Ovary (tissue), 9 donors: ENCODE measurements around the gene PITPNM3. TPM values are rescaled to one million over a fixed set of nuclear protein-coding genes. Genes with fewer than 3 reads are reported as not detected.

Source experiments
- DNase-seq, 5 donors: peaks; one replicate each; pipeline ENCODE4 v3.0.0-alpha.2; 2019 to 2020
- H3K27ac ChIP-seq, 2 donors: fragments of 200-600 bp; one replicate each; pipeline versions ENCODE4 v1.5.1 to v1.8.0; 2019 to 2022
- H3K27me3 ChIP-seq: fragments of 200-600 bp; one replicate; pipeline ENCODE4 v1.8.0; 2022
- H3K36me3 ChIP-seq: fragments of 200-600 bp; sonication (generic); one replicate; pipeline ENCODE4 v1.5.1; 2019
- H3K4me1 ChIP-seq: one replicate; pipeline ENCODE4 v1.8.1; 2013; ENCODE audit warnings: mild to moderate bottlenecking, moderate library complexity; ENCODE audit not compliant: insufficient read depth
- H3K4me3 ChIP-seq: fragments of 200-600 bp; sonication (generic); one replicate; pipeline ENCODE4 v1.5.1; 2017
- H3K9me3 ChIP-seq, 2 donors: fragments of 200-600 bp in 1 of 2; sonication (generic) in 1 of 2; one replicate each; pipeline versions ENCODE4 v1.5.1 to v1.8.1; 2013 to 2019; ENCODE audit warnings: mild to moderate bottlenecking in 1 of 2, moderate library complexity in 1 of 2
- EP300 ChIP-seq: sonication (generic); formaldehyde crosslinking; IDR thresholded peaks from one replicate; pipeline ENCODE4 v1.6.1; 2017; ENCODE audit warnings: antibody characterized with exemption
- POLR2A ChIP-seq: fragments of 450-650 bp; IDR thresholded peaks from one replicate; pipeline ENCODE4 v1.6.1; 2017; ENCODE audit warnings: antibody characterized with exemption, mild to moderate bottlenecking, moderate library complexity
- WGBS, 3 donors: extraction: QIAGEN DNeasy Blood & Tissue Kit in 1 of 3; methylation state at CpG; one replicate each; pipeline versions ENCODE4 v1.1.5 to v1.1.7; 2013 to 2017; 5-methylcytosine and 5-hydroxymethylcytosine counted together
- intact Hi-C, 4 donors: fragments of 100-400 bp; cut with DNase I; formaldehyde crosslinking; loops; one replicate each; pipeline versions ENCODE4 v1.11.0 to v1.15.1; 2022 to 2023
- polyA plus RNA-seq, 2 donors: library from polyadenylated mRNA; stranded (reverse); fragments of 200-250 nt in 1 of 2; fragments of 350-450 nt in 1 of 2; fragmentation: Illumina TruSeq in 1 of 2; extraction: RNeasy Lipid Tissue Mini Kit (QIAGEN cat#74804) in 1 of 2; gene quantifications; one replicate each; pipeline ENCODE4 v1.2.3, GENCODE V29; 2013 to 2014
- total RNA-seq, 7 donors: library from RNA; depleted of rRNA in 2 of 7; stranded (reverse); fragments of >200 nt in 2 of 7; fragmentation: NEBNext Ultra II Directional in 3 of 7; extraction: Animal tissue kit (Norgen Biotek cat#: 25700) in 3 of 7; gene quantifications; one replicate each; pipeline versions ENCODE4 v1.1.0 to v1.2.4, GENCODE V29; 2016 to 2023
- TF ChIP-seq, protein P1 (sequence below), 3 donors: fragments of 450-650 bp in 2 of 3; fragments of 200-600 bp in 1 of 3; IDR thresholded peaks; one replicate each; pipeline versions ENCODE4 v1.5.1 to v1.8.0; 2016 to 2022; ENCODE audit warnings: antibody characterized with exemption in 3 of 3, mild to moderate bottlenecking in 1 of 3
- donor health status: DM: no; HTN: no; CAD: no; lungs with moderate emphysema.
- donor health status: DM: no; HTN: no; CAD: no.
- donor health status: Bipolar disorder and iron deficiency.
- donor health status: DM: yes; HTN: yes; CAD: no.
- donor health status: DM: no; HTN: no; CAD: no.
- donor health status: DM: yes; HTN: yes; CAD: no.

PITPNM3 gene
- total and polyA plus RNA-seq, 9 donors, result 10.0 to 68.7 (median 17.9) TPM

DNA sequence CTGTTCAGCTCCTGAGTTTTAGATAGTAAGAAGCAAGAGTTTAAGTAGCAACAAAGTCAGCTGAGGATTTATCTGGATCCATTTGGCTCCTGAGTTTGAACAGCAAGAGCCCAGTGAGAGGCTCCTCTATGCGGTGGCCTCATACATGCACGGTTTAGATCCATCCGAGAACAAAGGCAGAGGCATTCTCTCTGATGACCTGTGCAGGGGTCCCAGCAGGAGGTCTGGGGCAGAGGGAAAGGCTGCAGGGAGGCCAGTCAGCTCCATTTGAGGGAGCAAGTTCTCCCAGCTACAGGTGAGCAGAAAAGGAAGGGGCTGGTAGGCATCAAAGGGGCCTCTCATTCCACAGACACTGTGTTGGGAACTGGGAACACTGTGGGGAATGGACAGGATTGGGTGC, 16.5 kb downstream of the PITPNM3 start:
- H3K9me3 ChIP-seq, result no peaks in the 10 kb centered on the region
- WGBS, 3 donors, result 69 to 82% (median 80%) methylated on average over 3 of the region's 3 CpGs
- no peak for DNase-seq

DNA sequence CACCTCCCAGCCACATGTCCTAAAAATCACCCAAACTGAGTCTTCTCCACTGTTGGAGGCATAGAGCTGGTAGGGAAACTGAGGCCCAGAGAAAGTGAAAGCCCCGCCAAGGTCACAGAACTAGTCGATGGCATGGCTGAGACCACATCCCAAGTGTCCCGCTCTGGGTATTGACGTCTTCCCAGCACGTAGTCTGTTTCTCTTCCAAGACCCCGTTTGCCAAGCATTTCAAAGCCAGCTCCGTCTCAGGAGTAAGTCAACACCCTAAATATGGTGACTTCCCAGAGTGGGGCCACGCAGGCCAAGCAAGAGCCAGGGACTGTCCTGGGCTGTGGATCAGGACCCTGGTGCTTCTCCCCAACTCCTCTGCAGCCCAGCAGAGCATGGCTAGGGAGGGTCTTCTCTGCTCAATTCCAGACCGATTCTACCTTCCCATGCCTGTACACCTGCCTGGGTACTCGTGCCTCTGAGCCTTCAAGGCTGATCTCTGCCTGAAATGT, 19.7 kb downstream of the PITPNM3 start:
- WGBS, 3 donors, result 89 to 92% (median 89%) methylated on average over 10 of the region's 10 CpGs
- intact Hi-C loops, result no loop called here

More for the DNA sequence above, 16.5 kb downstream of the PITPNM3 start:
- TF ChIP-seq, protein P1, sequence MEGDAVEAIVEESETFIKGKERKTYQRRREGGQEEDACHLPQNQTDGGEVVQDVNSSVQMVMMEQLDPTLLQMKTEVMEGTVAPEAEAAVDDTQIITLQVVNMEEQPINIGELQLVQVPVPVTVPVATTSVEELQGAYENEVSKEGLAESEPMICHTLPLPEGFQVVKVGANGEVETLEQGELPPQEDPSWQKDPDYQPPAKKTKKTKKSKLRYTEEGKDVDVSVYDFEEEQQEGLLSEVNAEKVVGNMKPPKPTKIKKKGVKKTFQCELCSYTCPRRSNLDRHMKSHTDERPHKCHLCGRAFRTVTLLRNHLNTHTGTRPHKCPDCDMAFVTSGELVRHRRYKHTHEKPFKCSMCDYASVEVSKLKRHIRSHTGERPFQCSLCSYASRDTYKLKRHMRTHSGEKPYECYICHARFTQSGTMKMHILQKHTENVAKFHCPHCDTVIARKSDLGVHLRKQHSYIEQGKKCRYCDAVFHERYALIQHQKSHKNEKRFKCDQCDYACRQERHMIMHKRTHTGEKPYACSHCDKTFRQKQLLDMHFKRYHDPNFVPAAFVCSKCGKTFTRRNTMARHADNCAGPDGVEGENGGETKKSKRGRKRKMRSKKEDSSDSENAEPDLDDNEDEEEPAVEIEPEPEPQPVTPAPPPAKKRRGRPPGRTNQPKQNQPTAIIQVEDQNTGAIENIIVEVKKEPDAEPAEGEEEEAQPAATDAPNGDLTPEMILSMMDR (IDR thresholded peaks at IDR 0.05), result no peak
- TF ChIP-seq POLR2A, result no peak
- TF ChIP-seq EP300, result no peak
- no peaks in the 10 kb centered on the region for H3K27me3 ChIP-seq
- no peak overlapping the region for H3K4me3 ChIP-seq
- intact Hi-C loops, result no loop called here
- peaks cover 1% of the 10 kb centered on the region for H3K4me1 ChIP-seq
- no peaks in the 10 kb centered on the region for H3K36me3 ChIP-seq
- no peak overlapping the region for H3K27ac ChIP-seq

DNA sequence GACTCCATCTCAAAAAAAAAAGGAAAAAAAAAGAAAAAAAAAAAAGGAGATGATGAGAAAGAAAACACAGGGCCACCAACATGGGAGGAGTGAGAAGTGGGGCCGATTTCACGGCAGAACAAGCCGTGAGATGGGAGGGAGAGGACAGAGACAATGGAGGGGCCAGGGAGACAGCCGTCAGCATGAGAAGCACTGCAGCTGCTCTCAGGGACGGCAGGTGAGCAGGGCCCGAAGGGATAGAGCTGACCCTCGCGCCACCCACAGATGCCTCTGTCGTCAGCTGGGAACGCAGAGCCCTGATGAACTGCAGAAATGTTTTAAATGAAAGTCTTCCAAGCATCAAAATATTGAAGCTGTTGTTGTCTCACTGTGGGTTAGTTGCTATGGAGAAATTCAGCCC, 20.3 kb downstream of the PITPNM3 start:
- intact Hi-C loops, result no loop called here
- H3K27ac ChIP-seq, result no peak overlapping the region
- 69 to 82% (median 79%) methylated on average over 10 of the region's 10 CpGs for WGBS, 3 donors
- peaks cover 1% of the 10 kb centered on the region for H3K4me1 ChIP-seq
- H3K36me3 ChIP-seq, result no peaks in the 10 kb centered on the region
- no peak for TF ChIP-seq EP300
- TF ChIP-seq POLR2A, result no peak
- TF ChIP-seq, protein P1 (IDR thresholded peaks at IDR 0.05), result no peak
- H3K27me3 ChIP-seq, result no peaks in the 10 kb centered on the region
- DNase-seq, result no peak
- H3K9me3 ChIP-seq, result no peaks in the 10 kb centered on the region
- no peak overlapping the region for H3K4me3 ChIP-seq

More for the DNA sequence above, 19.7 kb downstream of the PITPNM3 start:
- Histone ChIP-seq H3K9me3 (no peaks in the 10 kb centered on the region), H3K4me3 (no peak overlapping the region), H3K27ac (no peak overlapping the region), H3K36me3 (no peaks in the 10 kb centered on the region), H3K4me1 (peaks cover 1% of the 10 kb centered on the region), H3K27me3 (no peaks in the 10 kb centered on the region)
- no peak for TF ChIP-seq POLR2A
- TF ChIP-seq EP300, result no peak
- TF ChIP-seq, protein P1 (IDR thresholded peaks at IDR 0.05), result no peak
- DNase-seq, result no peak

DNA sequence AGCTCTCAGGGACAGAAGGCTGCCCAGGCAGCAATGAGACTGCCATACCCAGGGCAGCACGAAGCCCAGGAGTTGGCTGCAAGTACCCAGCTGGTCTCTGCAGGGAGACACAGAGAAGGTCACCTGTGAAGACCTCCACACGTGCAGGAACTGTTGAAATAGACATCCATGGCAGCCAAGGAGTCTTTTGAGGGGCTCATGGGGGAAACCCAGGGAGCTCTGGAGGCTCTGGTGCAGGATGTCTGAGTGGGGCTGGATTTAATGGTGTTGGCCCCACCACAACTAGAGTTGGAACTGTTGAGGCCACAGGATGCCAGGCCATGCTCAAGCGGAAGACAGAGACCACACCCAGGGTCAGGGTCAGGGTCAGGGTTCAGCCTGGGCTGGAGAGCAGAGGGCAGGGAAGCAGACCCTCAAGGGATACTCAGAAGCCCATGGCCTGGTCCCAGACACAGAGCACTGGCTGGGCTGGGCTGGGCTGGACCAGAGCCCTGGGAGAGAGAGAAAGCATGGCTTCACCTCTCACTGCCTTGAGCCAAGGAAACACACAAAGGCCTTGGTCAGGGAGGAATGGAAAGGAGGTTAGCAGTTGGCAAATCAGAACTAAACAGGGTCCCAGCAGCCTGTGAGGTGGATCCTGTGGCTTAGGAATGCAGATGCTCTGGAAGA, 21.4 kb downstream of the PITPNM3 start:
- 67 to 81% (median 69%) methylated on average over 3 of the region's 3 CpGs for WGBS, 3 donors
- H3K27ac ChIP-seq, result no peak overlapping the region
- H3K27me3 ChIP-seq, result no peaks in the 10 kb centered on the region
- DNase-seq, result peak in 2 of 5 donors; percentile 33 to 60
- no peak overlapping the region for H3K4me3 ChIP-seq
- H3K9me3 ChIP-seq, result no peaks in the 10 kb centered on the region
- TF ChIP-seq, protein P1 (IDR thresholded peaks at IDR 0.05), result no peak
- no peak for TF ChIP-seq POLR2A
- no peak for TF ChIP-seq EP300
- H3K36me3 ChIP-seq, result no peaks in the 10 kb centered on the region
- intact Hi-C loops, result no loop called here
- peaks cover 1% of the 10 kb centered on the region for H3K4me1 ChIP-seq
